Transverse colon (tissue), 4 donors: ENCODE data around the gene C3orf62. TPM values are rescaled to one million over a fixed set of nuclear protein-coding genes. Genes with fewer than 3 reads are reported as not detected.

ENCODE experiments used
- DNase-seq: peaks from one replicate; pipeline ENCODE4 v3.0.0-alpha.2; 2019
- H3K27ac ChIP-seq, 4 donors: fragments of 200-600 bp; sonication (generic); 2 replicates each; pipeline ENCODE4 v1.5.1; 2016 to 2018; ENCODE audit warnings: inconsistent platforms in 4 of 4
- H3K27me3 ChIP-seq: fragments of 200-600 bp; sonication (generic); 2 replicates; pipeline ENCODE4 v1.5.1; 2017; ENCODE audit warnings: inconsistent platforms
- H3K36me3 ChIP-seq, 4 donors: fragments of 200-600 bp; sonication (generic); 2 replicates each; pipeline ENCODE4 v1.5.1; 2017 to 2019; ENCODE audit warnings: inconsistent platforms in 4 of 4
- H3K4me1 ChIP-seq, 4 donors: fragments of 200-600 bp; sonication (generic); 2 replicates each; pipeline ENCODE4 v1.5.1; 2017 to 2020; ENCODE audit warnings: inconsistent platforms in 4 of 4
- H3K4me3 ChIP-seq, 4 donors: fragments of 200-600 bp; sonication (generic); 1 replicate in 1 of 4; 2 replicates in 3 of 4; pipeline versions ENCODE4 v1.5.1 to v1.6.1; 2017 to 2019; ENCODE audit warnings: inconsistent platforms in 4 of 4
- H3K9me3 ChIP-seq, 2 donors: fragments of 200-600 bp; sonication (generic); 2 replicates each; pipeline ENCODE4 v1.5.1; 2017 to 2019; ENCODE audit warnings: inconsistent platforms in 2 of 2
- CTCF ChIP-seq, 5 experiments: fragments of 200-600 bp in 3 of 5; fragments of 450-650 bp in 2 of 5; sonication (generic) in 3 of 5; IDR thresholded peaks; 1 replicate in 2 of 5; 2 replicates in 3 of 5; pipeline ENCODE4 v1.5.1; 2016 to 2017; ENCODE audit warnings: antibody characterized with exemption in 5 of 5, inconsistent platforms in 3 of 5, mild to moderate bottlenecking in 2 of 5, moderate library complexity in 1 of 5
- EP300 ChIP-seq: sonication (generic); formaldehyde crosslinking; IDR thresholded peaks from one replicate; pipeline ENCODE4 v1.6.1; 2017; ENCODE audit warnings: antibody characterized with exemption, low read depth
- POLR2A ChIP-seq: fragments of 450-650 bp; IDR thresholded peaks from one replicate; pipeline ENCODE4 v1.6.1; 2016; ENCODE audit warnings: antibody characterized with exemption, mild to moderate bottlenecking, moderate library complexity
- POLR2AphosphoS5 ChIP-seq, 3 donors: sonication (generic); formaldehyde crosslinking; IDR thresholded peaks; one replicate each; pipeline ENCODE4 v1.6.1; 2016; ENCODE audit warnings: antibody characterized with exemption in 3 of 3
- WGBS, 2 donors: methylation state at CpG; one replicate each; pipeline ENCODE4 v1.1.5; 2018; ENCODE audit warnings: low coverage in 1 of 2; 5-methylcytosine and 5-hydroxymethylcytosine counted together
- in situ Hi-C, 4 donors: fragments of 200-750 bp; cut with MboI; loops; one replicate each; pipeline versions ENCODE4 v1.15.0 to v1.15.1; 2017; ENCODE audit warnings: low sequenced_read_pairs in 3 of 4, low pct_ligation_motif_present in 1 of 4, low pct_unique_long_range_greater_than_20kb in 1 of 4
- intact Hi-C: fragments of 100-400 bp; cut with DNase I; formaldehyde crosslinking; loops from one replicate; pipeline ENCODE4 v1.15.1; 2023; ENCODE audit warnings: low total_unique reads
- small RNA-seq, 4 donors: library from RNA; depleted of rRNA; stranded (forward); fragments of <200 nt; gene quantifications; one replicate each; pipeline ENCODE3, GENCODE V24; 2016
- total RNA-seq, 4 donors: library from RNA; depleted of rRNA; stranded (reverse); fragments of >200 nt; gene quantifications; one replicate each; pipeline ENCODE4 v1.1.0, GENCODE V29; 2016

Gene C3orf62
- total RNA-seq, 4 donors from 2014 or later, result 2.4 to 13.5 (median 5.3) TPM

- WGBS, 2 donors, result 76 to 81% methylated on average over 4 to 6 of the region's 6 CpGs
- Histone ChIP-seq H3K4me3 (no peak overlapping the region), H3K27ac (peak overlapping the region; percentile 60 to 82 (median 78)), H3K9me3 (no peaks in the 10 kb centered on the region), H3K27me3 (no peaks in the 10 kb centered on the region), H3K4me1 (peaks cover 8 to 14% (median 12%) of the 10 kb centered on the region in 4 donors), H3K36me3 (no peaks in the 10 kb centered on the region)
- in situ Hi-C loops (no loop called here), intact Hi-C loops (no loop called here)
- DNase-seq, result no peak
- TF ChIP-seq EP300, result no peak
- TF ChIP-seq POLR2AphosphoS5 (IDR thresholded peaks at IDR 0.05), result no peak
- TF ChIP-seq POLR2A, result no peak
- TF ChIP-seq CTCF (IDR thresholded peaks at IDR 0.05), result no peak
These were observed 57.9 kb downstream of the C3orf62 start for GRCh38 chr3:49219132-49219531.

Small RNAs within 50 kb of the gene (small RNA-seq; reads per million reads assigned to genes)
- 0 reads per million in 4 donors for gene AC121247.2
- gene MIR4271, result 0 reads per million in 4 donors
- gene RF00019, result 0 reads per million in 4 donors

Other genes with a start within 250 kb of the C3orf62 start
- 100 to 1,000 TPM in 1 of 4 donors, 10 to 100 TPM in 3; 25.1 to 106 (median 72.7) TPM for gene IMPDH2, start 247.8 kb downstream of the C3orf62 start, total RNA-seq
- 100 to 1,000 TPM in 1 of 4 donors, 10 to 100 TPM in 3; 76.4 to 122 (median 84.7) TPM for gene QRICH1, start 183.2 kb downstream of the C3orf62 start, total RNA-seq
- 100 to 1,000 TPM; 403 to 873 (median 447) TPM for gene QARS1, start 172.5 kb downstream of the C3orf62 start, total RNA-seq
- 10 to 100 TPM; 66.5 to 86.2 (median 71.7) TPM for gene USP19, start 156.4 kb downstream of the C3orf62 start, total RNA-seq
- 100 to 1,000 TPM; 141 to 290 (median 177) TPM for gene LAMB2, start 144.2 kb downstream of the C3orf62 start, total RNA-seq
- 10 to 100 TPM; 26.2 to 33.9 (median 31.3) TPM for gene CCDC71, start 110.9 kb downstream of the C3orf62 start, total RNA-seq
- 10 to 100 TPM in 2 of 4 donors, 1 to 10 TPM in 2; 4.5 to 23.5 (median 13.4) TPM for gene KLHDC8B, start 105.6 kb downstream of the C3orf62 start, total RNA-seq
- 10 to 100 TPM; 11.1 to 39.6 (median 27.0) TPM for gene USP4, start 62.8 kb upstream of the C3orf62 start, total RNA-seq
- 100 to 1,000 TPM; 155 to 485 (median 274) TPM for gene GPX1, start 81.1 kb upstream of the C3orf62 start, total RNA-seq
- gene RHOA, start 134.7 kb upstream of the C3orf62 start, total RNA-seq, result 100 to 1,000 TPM; 302 to 526 (median 401) TPM
- 10 to 100 TPM in 3 of 4 donors, 1 to 10 TPM in 1; 7.8 to 59.8 (median 38.6) TPM for gene TCTA, start 135.2 kb upstream of the C3orf62 start, total RNA-seq
- gene AMT, start 145.2 kb upstream of the C3orf62 start, total RNA-seq, result 10 to 100 TPM; 13.5 to 58.3 (median 20.3) TPM
- 1 to 10 TPM in 3 of 4 donors, not detected in 1; 2.6 to 7.5 (median 5.7) TPM for gene NICN1, start 152.1 kb upstream of the C3orf62 start, total RNA-seq
- gene DAG1, start 193.0 kb upstream of the C3orf62 start, total RNA-seq, result 10 to 100 TPM; 53.7 to 90.1 (median 55.7) TPM